GM19372 (cell line): Measurements from ENCODE around the gene POLE4.
A peak's percentile ranks its signal among the peaks of the same experiment; 100 is the strongest.

Experiments used
- ATAC-seq: cut with Tn5 transposase; IDR thresholded peaks from one replicate; pipeline ENCODE4 v1.9.1; 2021; ENCODE audit warnings: mild to moderate bottlenecking, low read depth, moderate library complexity; ENCODE audit not compliant: unreplicated experiment

POLE4 gene

GRCh38 chr2:74939919-74940812, 18.3 kb upstream of the POLE4 start:
- ATAC-seq: no peak

DNA sequence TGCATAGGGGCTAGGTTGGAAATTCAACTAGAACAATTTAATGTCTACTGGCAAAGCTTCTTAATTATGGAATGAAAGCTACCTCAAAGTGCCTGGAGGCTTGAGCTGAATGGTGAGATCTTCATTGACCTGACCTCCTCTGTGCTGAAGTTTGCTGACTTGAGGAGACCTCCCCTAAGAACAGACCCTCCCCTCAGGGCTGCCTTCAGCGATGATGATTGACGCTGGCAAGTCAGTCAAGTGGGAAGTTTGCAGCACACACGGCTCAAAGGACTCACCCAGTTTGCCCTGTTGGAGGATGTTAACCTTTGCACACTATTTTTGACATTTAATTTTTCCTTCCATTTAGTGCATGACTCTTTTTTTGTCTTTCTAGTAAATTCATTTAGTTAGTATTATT, 17.2 kb upstream of the POLE4 start:
- no peak for ATAC-seq

GRCh38 chr2:74942263-74942662, 16.2 kb upstream of the POLE4 start:
- no peak for ATAC-seq

- ATAC-seq: peak; percentile 100
Observed at GRCh38 chr2:74944987-74945787, 13.3 kb upstream of the POLE4 start.

GRCh38 chr2:74945788-74946331, 12.6 kb upstream of the POLE4 start:
- no peak for ATAC-seq

DNA sequence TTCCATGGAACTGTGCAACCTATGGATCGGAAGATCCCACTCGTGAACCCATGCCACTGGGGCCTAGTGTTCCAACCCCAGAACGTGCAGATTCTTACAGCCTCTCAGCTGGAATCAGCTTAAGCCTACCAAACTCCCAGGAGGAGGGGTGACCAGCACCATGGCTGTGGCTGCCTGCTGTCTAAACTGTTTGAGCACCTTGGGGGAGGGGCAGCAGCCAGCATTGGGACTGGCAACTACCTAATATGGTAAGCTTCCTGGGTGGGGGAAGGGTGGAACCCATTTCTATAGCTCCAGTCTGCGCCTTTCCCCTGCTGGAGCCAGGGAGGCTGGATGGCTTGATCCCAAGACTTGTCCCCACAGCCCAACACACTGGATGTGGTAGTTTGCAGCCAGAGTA, 10.7 kb upstream of the POLE4 start:
- ATAC-seq: no peak

DNA sequence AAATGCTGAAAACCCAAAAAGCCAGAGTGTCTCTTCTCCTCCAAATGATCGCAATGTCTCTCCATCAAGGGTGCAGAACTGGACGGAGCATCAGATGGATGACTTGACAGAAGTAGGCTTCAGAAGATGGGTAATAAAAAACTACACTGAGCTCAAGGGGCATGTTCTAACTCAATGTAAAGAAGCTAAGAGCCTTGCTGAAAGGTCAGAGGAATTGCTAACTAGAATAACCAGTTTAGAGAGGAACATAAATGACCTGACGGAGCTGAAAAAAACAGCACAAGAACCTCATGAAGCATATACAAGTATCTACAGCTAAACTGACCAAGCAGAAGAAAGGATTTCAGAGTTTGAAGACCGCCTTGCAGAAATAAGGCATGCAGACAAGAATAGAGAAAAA, 9.7 kb upstream of the POLE4 start:
- no peak for ATAC-seq

- no peak for ATAC-seq
Observed at GRCh38 chr2:74951211-74951754, 7.2 kb upstream of the POLE4 start.

DNA sequence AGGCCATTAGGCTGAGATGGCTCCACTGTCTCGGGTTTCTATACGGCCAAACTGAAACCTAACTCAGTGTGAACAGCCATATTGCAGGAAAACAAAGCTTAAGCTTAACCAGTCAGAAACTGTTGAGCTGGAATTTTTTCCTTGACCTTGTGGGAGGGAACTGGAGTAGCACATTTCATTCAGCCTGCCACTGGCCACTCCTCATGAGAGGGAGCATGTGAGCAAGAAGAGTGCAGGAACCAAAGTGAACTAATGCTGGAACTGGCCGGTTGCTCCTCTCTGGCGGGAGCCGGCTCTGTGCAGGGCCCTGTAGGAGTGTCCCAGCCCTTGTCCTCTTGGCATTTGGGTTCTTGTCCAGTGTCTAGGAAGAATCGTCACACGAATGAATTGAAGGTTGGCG, 5.9 kb upstream of the POLE4 start:
- no peak for ATAC-seq

- no peak for ATAC-seq
Observed at GRCh38 chr2:74953796-74954499, 4.5 kb upstream of the POLE4 start.

- no peak for ATAC-seq
Observed at GRCh38 chr2:74954500-74954874, 4.0 kb upstream of the POLE4 start.

DNA sequence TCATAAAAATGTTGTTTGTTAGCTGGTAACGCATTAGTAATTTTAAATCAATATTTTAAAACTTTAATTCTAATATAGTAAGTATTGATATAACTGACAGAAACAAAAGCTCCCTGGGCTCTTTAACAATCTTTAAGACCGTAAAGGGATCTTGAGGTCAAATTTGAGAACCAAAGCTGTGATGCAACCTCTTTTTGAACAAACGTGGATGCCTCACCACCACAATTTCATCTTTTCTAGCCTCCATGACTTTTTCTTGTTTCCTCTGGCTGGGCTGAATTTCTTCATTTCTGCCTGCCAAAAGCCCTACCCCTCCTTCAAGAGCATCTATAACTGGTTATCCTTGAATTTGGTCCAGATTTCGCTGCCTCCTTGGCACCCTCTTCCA, 563 bp upstream of the POLE4 start:
- ATAC-seq: no peak

GRCh38 chr2:74959106-74959751, 786 bp downstream of the POLE4 start:
- no peak for ATAC-seq

- no peak for ATAC-seq
Observed at GRCh38 chr2:74966887-74967286, 8.4 kb downstream of the POLE4 start.

DNA sequence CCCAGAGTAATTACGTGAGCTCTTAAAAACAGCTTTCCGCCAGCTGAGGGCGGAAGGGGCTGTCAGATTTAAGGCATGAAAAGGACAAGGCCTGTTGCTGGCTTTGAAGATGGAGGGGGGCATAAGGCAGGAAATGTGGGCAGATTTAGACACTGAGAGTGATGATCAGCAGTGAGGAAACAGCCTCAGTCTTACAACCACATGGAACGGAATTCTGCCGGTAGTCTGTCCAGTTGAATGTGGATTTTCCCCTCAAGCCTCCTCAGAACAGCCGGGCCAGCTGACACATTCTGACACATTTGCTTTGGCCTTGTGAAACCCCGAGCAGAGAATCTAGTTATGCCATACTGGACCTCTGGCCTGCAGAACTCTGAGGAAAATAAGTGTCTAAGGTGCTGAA, 16.6 kb downstream of the POLE4 start:
- ATAC-seq: no peak

- ATAC-seq: no peak
Observed at GRCh38 chr2:74979844-74980243, 21.4 kb downstream of the POLE4 start.

- ATAC-seq: no peak
Observed at GRCh38 chr2:74982577-74982976, 24.1 kb downstream of the POLE4 start.

GRCh38 chr2:74983631-74984392, 25.4 kb downstream of the POLE4 start:
- no peak for ATAC-seq

GRCh38 chr2:74984947-74985637, 26.6 kb downstream of the POLE4 start:
- ATAC-seq: no peak
